Vagina (tissue), 2 donors: ENCODE data around the gene LPP.

Source experiments
- CTCF ChIP-seq, 3 experiments: fragments of 450-650 bp in 2 of 3; fragments of 200-600 bp in 1 of 3; sonication (generic) in 1 of 3; IDR thresholded peaks; one replicate each; pipeline ENCODE4 v1.5.1; 2017 to 2019; ENCODE audit warnings: antibody characterized with exemption in 3 of 3, mild to moderate bottlenecking in 2 of 3, moderate library complexity in 2 of 3
- POLR2A ChIP-seq, 2 donors: fragments of 450-650 bp; IDR thresholded peaks; one replicate each; pipeline ENCODE4 v1.6.1; 2017; ENCODE audit warnings: antibody characterized with exemption in 2 of 2, mild to moderate bottlenecking in 2 of 2, moderate library complexity in 2 of 2
- POLR2AphosphoS5 ChIP-seq, 2 donors: sonication (generic); formaldehyde crosslinking; IDR thresholded peaks; one replicate each; pipeline ENCODE4 v1.9.0; 2017; ENCODE audit warnings: antibody characterized with exemption in 2 of 2, mild to moderate bottlenecking in 2 of 2, low read depth in 1 of 2; ENCODE audit not compliant: insufficient read depth in 1 of 2

DNA sequence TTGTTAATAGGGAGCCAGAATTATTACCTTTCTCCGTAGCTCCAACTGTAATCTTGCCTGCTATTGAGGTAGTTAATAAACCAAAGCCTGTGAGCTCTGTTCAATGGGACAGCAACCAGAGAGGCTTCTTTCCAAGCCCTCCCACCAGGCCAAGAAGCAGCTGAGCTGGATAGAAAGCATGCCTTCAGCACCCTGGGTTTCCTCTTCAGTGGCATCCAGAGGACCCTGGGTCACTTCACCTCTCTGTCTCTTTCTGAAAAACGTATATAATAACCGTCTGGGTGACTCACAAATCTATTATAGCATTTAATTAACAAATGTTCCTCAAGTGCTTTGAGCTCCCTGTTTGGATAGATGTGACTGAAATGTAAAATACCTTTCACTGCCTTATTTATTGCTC is 420.0 kb downstream of the LPP start:
- TF ChIP-seq CTCF (IDR thresholded peaks at IDR 0.05) (no peak), POLR2AphosphoS5 (IDR thresholded peaks at IDR 0.05; ENCODE audit: insufficient read depth in 1 of 2, low read depth in 1 of 2) (no peak), POLR2A (IDR thresholded peaks at IDR 0.05) (no peak)
